GM18505 (cell line): Measurements from ENCODE around the gene CCDC177.

Source experiments
- ATAC-seq: cut with Tn5 transposase; IDR thresholded peaks from one replicate; pipeline ENCODE4 v1.9.1; 2021; ENCODE audit not compliant: unreplicated experiment
- POLR2A ChIP-seq: IDR thresholded peaks from 4 replicates; pipeline ENCODE4 v1.6.1; 2011; ENCODE audit warnings: borderline replicate concordance; ENCODE audit not compliant: insufficient read depth, insufficient read length; ENCODE audit errors: extremely low read depth

CCDC177 gene

GRCh38 chr14:69582829-69583228 is 8.2 kb upstream of the CCDC177 start:
- no peak for TF ChIP-seq POLR2A
- no peak for ATAC-seq

- ATAC-seq = no peak
- no peak for TF ChIP-seq POLR2A
These were observed 7.5 kb upstream of the CCDC177 start for GRCh38 chr14:69582212-69582611.

- no peak for TF ChIP-seq POLR2A
- ATAC-seq = no peak
These were observed 6.8 kb upstream of the CCDC177 start for GRCh38 chr14:69581316-69581935.

GRCh38 chr14:69580009-69580577 is 5.4 kb upstream of the CCDC177 start:
- ATAC-seq = no peak
- no peak for TF ChIP-seq POLR2A

GRCh38 chr14:69579476-69579875 is 4.8 kb upstream of the CCDC177 start:
- no peak for TF ChIP-seq POLR2A
- ATAC-seq = no peak

GRCh38 chr14:69574954-69575295 is 254 bp upstream of the CCDC177 start:
- TF ChIP-seq POLR2A = no peak
- ATAC-seq = no peak

- no peak for TF ChIP-seq POLR2A
- no peak for ATAC-seq
These were observed 824 bp downstream of the CCDC177 start for GRCh38 chr14:69573831-69574262.

GRCh38 chr14:69573205-69573830 is 1.4 kb downstream of the CCDC177 start:
- ATAC-seq = no peak
- TF ChIP-seq POLR2A = no peak

- no peak for ATAC-seq
- no peak for TF ChIP-seq POLR2A
These were observed 1.9 kb downstream of the CCDC177 start for GRCh38 chr14:69572841-69573135.

- no peak for TF ChIP-seq POLR2A
- ATAC-seq = no peak
These were observed 2.4 kb downstream of the CCDC177 start for GRCh38 chr14:69572030-69572840.

GRCh38 chr14:69571449-69572029 is 3.1 kb downstream of the CCDC177 start:
- TF ChIP-seq POLR2A = no peak
- ATAC-seq = no peak

- no peak for ATAC-seq
- no peak for TF ChIP-seq POLR2A
These were observed 3.8 kb downstream of the CCDC177 start for GRCh38 chr14:69570836-69571330.

GRCh38 chr14:69569859-69570258 is 4.8 kb downstream of the CCDC177 start:
- TF ChIP-seq POLR2A = no peak
- ATAC-seq = no peak

GRCh38 chr14:69567563-69567962 is 7.1 kb downstream of the CCDC177 start:
- no peak for ATAC-seq
- no peak for TF ChIP-seq POLR2A

- no peak for TF ChIP-seq POLR2A
- ATAC-seq = no peak
These were observed 12.8 kb downstream of the CCDC177 start for GRCh38 chr14:69561893-69562292.
